Measurements from ENCODE around the gene PRKN.

PRKN gene

DNA sequence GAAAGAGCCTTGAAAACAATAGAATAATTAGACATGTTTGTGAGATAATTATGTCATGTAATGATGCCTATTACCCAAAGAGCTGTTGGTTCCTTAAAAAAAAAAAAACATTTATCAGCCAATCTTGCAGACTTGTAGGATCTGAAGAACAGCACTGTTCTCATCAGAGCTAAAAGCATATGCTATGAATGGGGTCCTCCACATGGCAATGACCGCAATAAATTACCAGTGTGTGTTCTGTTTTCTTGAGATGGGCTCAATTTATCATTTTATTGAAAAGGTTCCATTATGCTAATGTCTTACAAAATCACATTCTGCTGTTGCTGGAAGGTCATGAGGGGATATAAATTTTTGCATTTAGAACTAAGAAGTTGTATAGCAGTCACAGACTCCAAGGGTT, 484.7 kb downstream of the PRKN start:
- H3K9me3 ChIP-seq (ENCODE audit: low read length): no peaks in the 10 kb centered on the region
- H3K4me3 ChIP-seq (ENCODE audit: low read depth, low read length, poor library complexity, severe bottlenecking): no peak overlapping the region
- H3K27ac ChIP-seq (ENCODE audit: low read depth, low read length, poor library complexity, severe bottlenecking): no peak overlapping the region
- no peaks in the 10 kb centered on the region for H3K9me2 ChIP-seq (ENCODE audit: low read depth, low read length)
- H3K27me3 ChIP-seq (ENCODE audit: insufficient read depth, low read length): no peaks in the 10 kb centered on the region
- H3F3A ChIP-seq (ENCODE audit: insufficient read depth, low read length): no peaks in the 10 kb centered on the region
- H3K36me3 ChIP-seq (ENCODE audit: insufficient read depth, low read length): no peaks in the 10 kb centered on the region
- H3K4me2 ChIP-seq (ENCODE audit: low read length): no peak overlapping the region
- H2AFZ ChIP-seq (ENCODE audit: low read length): no peak overlapping the region
- no peaks in the 10 kb centered on the region for H3K4me1 ChIP-seq (ENCODE audit: insufficient read depth, low read length, severe bottlenecking)
- no peaks in the 10 kb centered on the region for H3K79me2 ChIP-seq (ENCODE audit: insufficient read depth, low read length)
- H3K9ac ChIP-seq (ENCODE audit: low read length): no peak overlapping the region
- H4K20me1 ChIP-seq (ENCODE audit: insufficient read depth, low read length): no peaks in the 10 kb centered on the region
- no peak for TF ChIP-seq CTCF (IDR thresholded peaks at IDR 0.05; ENCODE audit: low read length)
- TF ChIP-seq EZH2 (IDR thresholded peaks at IDR 0.05; ENCODE audit: borderline replicate concordance, low read length): no peak

DNA sequence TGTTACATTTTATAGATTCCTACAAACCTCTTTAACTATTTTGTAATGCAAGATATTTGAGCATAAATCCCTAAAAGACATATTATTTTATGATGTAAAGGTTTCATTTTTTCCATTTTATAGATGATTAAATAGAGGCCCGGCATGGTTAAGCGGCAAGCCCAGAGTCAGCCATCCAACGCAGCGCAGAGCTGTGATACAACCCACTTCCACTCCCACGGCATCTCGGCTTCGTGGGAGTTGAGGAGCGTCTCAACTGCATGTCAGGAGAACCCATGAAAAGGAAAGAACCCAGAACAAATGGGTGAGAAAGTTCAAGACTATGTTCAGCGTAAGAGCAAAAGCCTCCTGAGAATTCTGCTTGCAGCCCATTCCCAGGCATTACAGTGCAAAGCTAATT, 488.2 kb downstream of the PRKN start:
- no peak overlapping the region for H3K9ac ChIP-seq (ENCODE audit: low read length)
- H3K79me2 ChIP-seq (ENCODE audit: insufficient read depth, low read length): no peaks in the 10 kb centered on the region
- H3K4me1 ChIP-seq (ENCODE audit: insufficient read depth, low read length, severe bottlenecking): no peaks in the 10 kb centered on the region
- no peak overlapping the region for H3K27ac ChIP-seq (ENCODE audit: low read depth, low read length, poor library complexity, severe bottlenecking)
- no peak overlapping the region for H3K4me2 ChIP-seq (ENCODE audit: low read length)
- TF ChIP-seq CTCF (IDR thresholded peaks at IDR 0.05; ENCODE audit: low read length): no peak
- no peak for TF ChIP-seq EZH2 (IDR thresholded peaks at IDR 0.05; ENCODE audit: borderline replicate concordance, low read length)
- H4K20me1 ChIP-seq (ENCODE audit: insufficient read depth, low read length): no peaks in the 10 kb centered on the region
- H3K4me3 ChIP-seq (ENCODE audit: low read depth, low read length, poor library complexity, severe bottlenecking): no peak overlapping the region
- no peaks in the 10 kb centered on the region for H3K9me3 ChIP-seq (ENCODE audit: low read length)
- H3K9me2 ChIP-seq (ENCODE audit: low read depth, low read length): no peaks in the 10 kb centered on the region
- H3F3A ChIP-seq (ENCODE audit: insufficient read depth, low read length): no peaks in the 10 kb centered on the region
- H2AFZ ChIP-seq (ENCODE audit: low read length): no peak overlapping the region
- H3K36me3 ChIP-seq (ENCODE audit: insufficient read depth, low read length): no peaks in the 10 kb centered on the region
- no peaks in the 10 kb centered on the region for H3K27me3 ChIP-seq (ENCODE audit: insufficient read depth, low read length)

- Histone ChIP-seq H3K9me2 (ENCODE audit: low read depth, low read length) (no peaks in the 10 kb centered on the region), H3K79me2 (ENCODE audit: insufficient read depth, low read length) (no peaks in the 10 kb centered on the region), H3K27ac (ENCODE audit: low read depth, low read length, poor library complexity, severe bottlenecking) (no peak overlapping the region), H3K36me3 (ENCODE audit: insufficient read depth, low read length) (no peaks in the 10 kb centered on the region), H3K9ac (ENCODE audit: low read length) (no peak overlapping the region), H3K4me2 (ENCODE audit: low read length) (no peak overlapping the region), H4K20me1 (ENCODE audit: insufficient read depth, low read length) (no peaks in the 10 kb centered on the region), H3K4me1 (ENCODE audit: insufficient read depth, low read length, severe bottlenecking) (no peaks in the 10 kb centered on the region), H3K27me3 (ENCODE audit: insufficient read depth, low read length) (no peaks in the 10 kb centered on the region), H3K9me3 (ENCODE audit: low read length) (no peaks in the 10 kb centered on the region), H2AFZ (ENCODE audit: low read length) (no peak overlapping the region), H3K4me3 (ENCODE audit: low read depth, low read length, poor library complexity, severe bottlenecking) (no peak overlapping the region), H3F3A (ENCODE audit: insufficient read depth, low read length) (no peaks in the 10 kb centered on the region)
- TF ChIP-seq EZH2 (IDR thresholded peaks at IDR 0.05; ENCODE audit: borderline replicate concordance, low read length) (no peak), CTCF (IDR thresholded peaks at IDR 0.05; ENCODE audit: low read length) (no peak)
These were observed 488.9 kb downstream of the PRKN start for GRCh38 chr6:162238675-162239074.

Data from OCI-LY1 (cell line).